K562 (cell line): Measurements from ENCODE around the gene ETV3L. TPM values are rescaled to one million over a fixed set of nuclear protein-coding genes. Genes with fewer than 3 reads are reported as not detected.

Experiments used
- ADNP ChIP-seq: fragments of 200-800 bp; sonication (Bioruptor generic); IDR thresholded peaks from 2 replicates; pipeline ENCODE4 v1.6.1; 2016; ENCODE audit warnings: missing genetic modification characterization, missing compliant biosample characterization
- FOXK1 ChIP-seq: sonication (generic); formaldehyde crosslinking; IDR thresholded peaks from 2 replicates; pipeline ENCODE4 v1.8.0; 2022; ENCODE audit warnings: missing genetic modification reagents, mild to moderate bottlenecking, borderline replicate concordance
- HMBOX1 ChIP-seq: sonication (generic); IDR thresholded peaks from 2 replicates; pipeline ENCODE4 v1.6.1; 2016
- PBX2 ChIP-seq, 2 experiments: IDR thresholded peaks in 1 of 2; conservative IDR thresholded peaks in 1 of 2; 2 replicates each; pipeline ENCODE4 v1.6.1; 2016; ENCODE audit warnings: low read depth in 2 of 2, mild to moderate bottlenecking in 1 of 2, missing compliant biosample characterization in 1 of 2, missing genetic modification characterization in 1 of 2, moderate library complexity in 1 of 2
- USF1 ChIP-seq: sonication (generic); formaldehyde crosslinking; IDR thresholded peaks from 2 replicates; pipeline ENCODE4 v1.9.0; 2022; ENCODE audit warnings: mild to moderate bottlenecking, missing genetic modification reagents
- ZKSCAN8 ChIP-seq: fragments of 200-800 bp; sonication (Bioruptor generic); IDR thresholded peaks from 2 replicates; pipeline ENCODE4 v1.6.1; 2016; ENCODE audit warnings: missing genetic modification characterization, missing compliant biosample characterization
- ZNF3 ChIP-seq: fragments of 250-450 bp; sonication (Bioruptor Pico); IDR thresholded peaks from 2 replicates; pipeline ENCODE4 v1.5.0; 2021; ENCODE audit warnings: mild to moderate bottlenecking, moderate library complexity
- polyA plus RNA-seq, 8 experiments: library from polyadenylated mRNA; depleted of rRNA in 4 of 8; stranded (reverse) in 5 of 8; unstranded in 3 of 8; fragments of >200 nt; fragmentation: Nextera tagmentation in 2 of 8; fragmentation: Illumina TruSeq in 1 of 8; extraction: Ambion mirVana in 2 of 8; extraction: Trizol in 1 of 8; gene quantifications; 2 replicates each; pipeline versions ENCODE4 v1.2.1 to v1.2.3, GENCODE V29; 2011 to 2014; ENCODE audit warnings: inconsistent platforms in 1 of 8, missing spikeins in 1 of 8
- total RNA-seq, 7 experiments: library from RNA; depleted of rRNA in 6 of 7; stranded (reverse); fragments of >200 nt in 6 of 7; fragmentation: Illumina TruSeq in 2 of 7; extraction: Trizol in 2 of 7; gene quantifications; 2 replicates each; pipeline versions ENCODE4 v1.2.1 to v1.2.3, GENCODE V29; 2011 to 2021; ENCODE audit warnings: low replicate concordance in 1 of 7
- TF ChIP-seq, protein P1 (sequence below): sonication (generic); formaldehyde crosslinking; IDR thresholded peaks from 2 replicates; pipeline ENCODE4 v1.8.0; 2023; ENCODE audit warnings: missing genetic modification reagents, mild to moderate bottlenecking, borderline replicate concordance

The ETV3L gene
- total and polyA plus RNA-seq, 9 of the 15 experiments (the other 6 are each of a cell fraction or from before 2014, with no cell fraction given): not detected

DNA sequence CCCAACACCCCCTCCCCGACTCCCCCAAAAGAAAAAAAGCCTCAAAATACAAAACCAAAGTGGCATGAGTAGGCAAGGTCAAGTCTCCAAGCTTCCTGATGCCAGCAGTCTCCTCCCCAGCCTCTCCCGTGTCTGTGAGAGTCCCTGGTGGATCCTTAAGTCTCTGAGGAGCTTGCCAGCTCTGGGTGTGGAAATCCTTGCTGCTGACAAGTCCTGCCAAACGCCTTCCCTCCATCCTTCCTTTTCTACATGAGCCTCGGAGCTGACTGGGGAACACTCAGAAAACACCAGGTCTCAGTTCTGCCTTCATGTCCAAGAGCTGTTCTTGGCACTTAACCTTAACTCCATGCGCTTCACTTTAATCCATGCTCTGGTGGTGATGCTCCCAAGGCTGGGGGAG lies 3.7 kb upstream of the ETV3L start (continued):
- TF ChIP-seq, protein P1, sequence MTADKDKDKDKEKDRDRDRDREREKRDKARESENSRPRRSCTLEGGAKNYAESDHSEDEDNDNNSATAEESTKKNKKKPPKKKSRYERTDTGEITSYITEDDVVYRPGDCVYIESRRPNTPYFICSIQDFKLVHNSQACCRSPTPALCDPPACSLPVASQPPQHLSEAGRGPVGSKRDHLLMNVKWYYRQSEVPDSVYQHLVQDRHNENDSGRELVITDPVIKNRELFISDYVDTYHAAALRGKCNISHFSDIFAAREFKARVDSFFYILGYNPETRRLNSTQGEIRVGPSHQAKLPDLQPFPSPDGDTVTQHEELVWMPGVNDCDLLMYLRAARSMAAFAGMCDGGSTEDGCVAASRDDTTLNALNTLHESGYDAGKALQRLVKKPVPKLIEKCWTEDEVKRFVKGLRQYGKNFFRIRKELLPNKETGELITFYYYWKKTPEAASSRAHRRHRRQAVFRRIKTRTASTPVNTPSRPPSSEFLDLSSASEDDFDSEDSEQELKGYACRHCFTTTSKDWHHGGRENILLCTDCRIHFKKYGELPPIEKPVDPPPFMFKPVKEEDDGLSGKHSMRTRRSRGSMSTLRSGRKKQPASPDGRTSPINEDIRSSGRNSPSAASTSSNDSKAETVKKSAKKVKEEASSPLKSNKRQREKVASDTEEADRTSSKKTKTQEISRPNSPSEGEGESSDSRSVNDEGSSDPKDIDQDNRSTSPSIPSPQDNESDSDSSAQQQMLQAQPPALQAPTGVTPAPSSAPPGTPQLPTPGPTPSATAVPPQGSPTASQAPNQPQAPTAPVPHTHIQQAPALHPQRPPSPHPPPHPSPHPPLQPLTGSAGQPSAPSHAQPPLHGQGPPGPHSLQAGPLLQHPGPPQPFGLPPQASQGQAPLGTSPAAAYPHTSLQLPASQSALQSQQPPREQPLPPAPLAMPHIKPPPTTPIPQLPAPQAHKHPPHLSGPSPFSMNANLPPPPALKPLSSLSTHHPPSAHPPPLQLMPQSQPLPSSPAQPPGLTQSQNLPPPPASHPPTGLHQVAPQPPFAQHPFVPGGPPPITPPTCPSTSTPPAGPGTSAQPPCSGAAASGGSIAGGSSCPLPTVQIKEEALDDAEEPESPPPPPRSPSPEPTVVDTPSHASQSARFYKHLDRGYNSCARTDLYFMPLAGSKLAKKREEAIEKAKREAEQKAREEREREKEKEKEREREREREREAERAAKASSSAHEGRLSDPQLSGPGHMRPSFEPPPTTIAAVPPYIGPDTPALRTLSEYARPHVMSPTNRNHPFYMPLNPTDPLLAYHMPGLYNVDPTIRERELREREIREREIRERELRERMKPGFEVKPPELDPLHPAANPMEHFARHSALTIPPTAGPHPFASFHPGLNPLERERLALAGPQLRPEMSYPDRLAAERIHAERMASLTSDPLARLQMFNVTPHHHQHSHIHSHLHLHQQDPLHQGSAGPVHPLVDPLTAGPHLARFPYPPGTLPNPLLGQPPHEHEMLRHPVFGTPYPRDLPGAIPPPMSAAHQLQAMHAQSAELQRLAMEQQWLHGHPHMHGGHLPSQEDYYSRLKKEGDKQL (CRISPR knock-in tag): no peak
- TF ChIP-seq FOXK1: no peak
- TF ChIP-seq PBX2 (CRISPR knock-in tag; IDR thresholded peaks at IDR 0.05; ENCODE audit: low read depth): no peak
- no peak for TF ChIP-seq PBX2 (tag; conservative IDR thresholded peaks at IDR 0.05; ENCODE audit: low read depth)
- TF ChIP-seq HMBOX1: no peak
- TF ChIP-seq ADNP (tag): no peak
- no peak for TF ChIP-seq USF1 (CRISPR knock-in tag)
- TF ChIP-seq ZKSCAN8 (CRISPR knock-in tag): no peak
- no peak for TF ChIP-seq ZNF3 (CRISPR knock-in tag)
